ENCODE data around the gene ST7.
A peak's percentile ranks its signal among the peaks of the same experiment; 100 is the strongest.
"Not testable (repeated sequence)": the region's sequence is repeated elsewhere in the genome, so short reads cannot be mapped to it uniquely, and the experiment has no call there.

The ST7 gene

GRCh38 chr7:117227091-117227490 lies 273.8 kb downstream of the ST7 start:
- no peak for DNase-seq (ENCODE audit: low spot score)

- DNase-seq (ENCODE audit: low spot score) = no peak
These were observed 276.0 kb downstream of the ST7 start for GRCh38 chr7:117229350-117229749.

DNA sequence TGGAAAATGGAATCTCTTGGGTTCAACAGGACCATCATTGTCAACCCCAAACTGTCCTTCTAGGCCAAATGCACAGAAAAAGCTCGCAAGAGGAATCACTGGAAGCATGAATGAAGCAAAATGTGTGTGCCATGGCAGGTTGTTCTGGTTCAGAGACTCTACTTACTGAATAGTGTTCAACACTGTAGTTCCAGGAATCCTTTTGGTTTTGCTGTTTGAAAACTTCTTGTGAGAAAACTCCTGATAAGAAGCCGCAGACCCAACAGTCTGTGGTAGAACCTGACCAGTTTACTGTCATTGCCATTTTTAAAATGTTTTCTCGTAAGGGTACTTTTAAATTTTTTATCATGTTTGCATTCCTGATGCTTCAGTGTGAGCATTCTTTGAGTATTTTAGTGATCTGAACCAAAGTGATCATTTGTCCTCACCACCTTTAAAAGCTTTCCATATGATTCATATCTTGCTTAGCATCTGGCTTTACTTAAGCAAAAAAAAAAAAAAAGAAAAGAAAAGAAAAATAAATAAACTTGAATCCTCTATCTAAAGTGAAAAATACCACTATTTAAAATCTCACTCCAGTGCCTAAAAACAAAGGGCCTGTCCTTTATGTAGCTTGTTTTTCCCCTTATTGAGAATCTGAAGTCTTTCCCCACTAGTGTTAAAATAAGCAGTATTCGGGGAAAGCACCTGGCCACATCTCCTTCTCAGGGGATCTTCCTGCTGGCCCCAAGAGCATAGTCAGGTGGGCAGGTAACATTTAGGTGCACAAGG lies 277.2 kb downstream of the ST7 start:
- no peak for DNase-seq (ENCODE audit: low spot score)

- DNase-seq (ENCODE audit: low spot score) = no peak
These were observed 277.7 kb downstream of the ST7 start for GRCh38 chr7:117231047-117231359.

- no peak for DNase-seq (ENCODE audit: low spot score)
These were observed 284.3 kb downstream of the ST7 start for GRCh38 chr7:117237646-117238045.

GRCh38 chr7:117238472-117238871 lies 285.2 kb downstream of the ST7 start:
- DNase-seq (ENCODE audit: low spot score) = no peak

- no peak for DNase-seq (ENCODE audit: low spot score)
These were observed 285.6 kb downstream of the ST7 start for GRCh38 chr7:117238937-117239336.

- no peak for DNase-seq (ENCODE audit: low spot score)
These were observed 287.8 kb downstream of the ST7 start for GRCh38 chr7:117241088-117241487.

DNA sequence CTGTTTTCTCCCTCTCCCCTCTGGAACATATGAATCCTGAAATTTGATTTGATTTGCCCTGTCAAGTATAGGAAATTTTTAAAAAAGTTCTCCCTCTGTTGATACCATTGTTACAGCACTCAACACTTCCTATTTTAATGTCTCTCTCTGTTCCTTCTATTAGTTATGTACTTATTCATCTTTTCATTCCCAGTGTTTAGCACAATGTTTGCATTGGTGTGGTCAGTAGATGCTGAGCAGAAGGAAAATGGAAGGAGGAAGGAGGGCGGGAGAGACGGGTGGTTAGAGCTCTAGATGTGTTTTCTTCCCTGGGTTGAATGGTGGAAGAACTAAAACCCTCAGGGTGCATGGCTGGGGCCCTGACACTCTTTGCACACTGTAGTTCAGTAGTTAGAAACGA lies 290.1 kb downstream of the ST7 start:
- no peak for DNase-seq (ENCODE audit: low spot score)

DNA sequence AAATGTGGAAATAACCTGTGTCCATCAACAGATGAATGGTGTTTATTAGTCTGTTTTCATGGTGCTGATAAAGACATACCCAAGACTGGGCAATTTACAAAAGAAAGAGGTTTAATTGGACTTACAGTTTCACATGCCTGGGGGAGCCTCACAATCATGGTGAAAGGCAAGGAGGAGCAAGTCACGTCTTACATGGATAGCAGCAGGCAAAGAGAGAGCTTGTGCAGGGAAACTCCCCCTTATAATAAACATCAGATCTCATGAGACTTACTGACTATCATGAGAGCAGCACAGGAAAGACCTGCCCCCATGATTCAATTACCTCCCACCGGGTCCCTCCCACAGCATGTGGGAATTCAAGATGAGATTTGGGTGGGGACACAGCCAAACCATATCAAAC lies 292.4 kb downstream of the ST7 start:
- not testable (repeated sequence) for DNase-seq (ENCODE audit: low spot score)

- no peak for DNase-seq (ENCODE audit: low spot score)
These were observed 294.5 kb downstream of the ST7 start for GRCh38 chr7:117247809-117248208.

- DNase-seq (ENCODE audit: low spot score) = peak; percentile 9
These were observed 295.5 kb downstream of the ST7 start for GRCh38 chr7:117248829-117249228.

GRCh38 chr7:117249696-117250095 lies 296.4 kb downstream of the ST7 start:
- no peak for DNase-seq (ENCODE audit: low spot score)

GRCh38 chr7:117250245-117250644 lies 296.9 kb downstream of the ST7 start:
- no peak for DNase-seq (ENCODE audit: low spot score)

GRCh38 chr7:117250801-117251200 lies 297.5 kb downstream of the ST7 start:
- no peak for DNase-seq (ENCODE audit: low spot score)

DNA sequence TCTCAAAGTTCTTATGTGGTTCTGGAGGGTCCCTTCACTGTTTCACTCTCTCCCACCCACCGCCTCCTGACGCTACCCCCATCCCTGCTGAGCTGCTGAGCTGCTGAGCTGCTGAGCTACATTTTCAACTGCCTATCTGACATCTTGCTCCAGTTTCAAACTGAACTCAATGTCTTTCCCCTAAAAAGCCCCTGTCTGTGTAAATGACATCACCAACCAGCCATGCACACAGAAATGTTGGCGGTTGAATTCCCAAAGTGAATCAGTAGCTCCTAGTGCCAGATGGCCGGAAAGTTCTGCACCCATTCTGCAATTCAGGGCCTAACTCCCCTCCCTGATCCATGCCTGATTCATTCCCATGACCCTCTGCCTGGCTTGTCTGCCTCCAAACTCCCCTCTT lies 298.4 kb downstream of the ST7 start:
- no peak for DNase-seq (ENCODE audit: low spot score)

DNA sequence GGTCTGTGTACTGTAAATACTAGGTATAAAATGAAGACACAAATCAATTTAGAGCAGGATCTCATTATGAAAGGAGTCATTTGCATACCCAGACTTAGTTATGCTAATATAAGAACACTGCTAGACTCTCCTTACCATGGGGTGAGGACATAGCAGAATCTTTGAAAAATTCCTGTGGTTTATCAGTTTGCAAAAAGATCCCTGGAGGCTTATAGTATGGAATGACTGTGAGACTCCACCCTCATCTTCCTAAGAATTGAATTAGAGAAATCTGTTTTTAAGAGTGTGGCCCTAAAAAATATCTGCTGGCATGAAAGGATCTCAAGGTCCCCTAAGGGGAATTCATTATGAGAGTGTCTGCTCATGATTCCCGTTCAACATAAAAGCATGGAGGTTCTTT lies 306.3 kb downstream of the ST7 start:
- DNase-seq (ENCODE audit: low spot score) = no peak

DNA sequence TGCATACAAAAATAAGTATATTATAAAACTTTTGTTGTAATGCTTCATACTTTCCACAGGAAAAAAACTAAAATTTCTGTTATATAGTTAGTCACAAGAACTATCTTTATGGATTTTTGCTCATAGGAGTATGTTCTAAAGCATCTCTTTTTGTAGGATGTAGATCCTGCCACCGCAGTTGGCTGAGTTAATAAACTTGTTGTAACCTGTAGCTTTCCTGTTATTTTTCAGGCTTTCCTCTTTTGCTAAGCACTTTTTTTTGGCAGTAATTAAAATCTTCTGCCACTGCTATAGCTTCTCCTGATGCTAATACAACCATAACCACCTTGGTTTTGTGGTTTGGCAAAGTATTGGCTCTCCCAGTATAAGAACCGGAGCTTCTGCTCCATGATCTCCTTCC lies 309.2 kb downstream of the ST7 start:
- DNase-seq (ENCODE audit: low spot score) = no peak

GRCh38 chr7:117264716-117265115 lies 311.4 kb downstream of the ST7 start:
- DNase-seq (ENCODE audit: low spot score) = no peak

GRCh38 chr7:117269417-117269816 lies 316.1 kb downstream of the ST7 start:
- no peak for DNase-seq (ENCODE audit: low spot score)

GRCh38 chr7:117269886-117270285 lies 316.6 kb downstream of the ST7 start:
- no peak for DNase-seq (ENCODE audit: low spot score)

GRCh38 chr7:117270371-117270770 lies 317.1 kb downstream of the ST7 start:
- no peak for DNase-seq (ENCODE audit: low spot score)

GRCh38 chr7:117271566-117271965 lies 318.3 kb downstream of the ST7 start:
- DNase-seq (ENCODE audit: low spot score) = no peak

DNA sequence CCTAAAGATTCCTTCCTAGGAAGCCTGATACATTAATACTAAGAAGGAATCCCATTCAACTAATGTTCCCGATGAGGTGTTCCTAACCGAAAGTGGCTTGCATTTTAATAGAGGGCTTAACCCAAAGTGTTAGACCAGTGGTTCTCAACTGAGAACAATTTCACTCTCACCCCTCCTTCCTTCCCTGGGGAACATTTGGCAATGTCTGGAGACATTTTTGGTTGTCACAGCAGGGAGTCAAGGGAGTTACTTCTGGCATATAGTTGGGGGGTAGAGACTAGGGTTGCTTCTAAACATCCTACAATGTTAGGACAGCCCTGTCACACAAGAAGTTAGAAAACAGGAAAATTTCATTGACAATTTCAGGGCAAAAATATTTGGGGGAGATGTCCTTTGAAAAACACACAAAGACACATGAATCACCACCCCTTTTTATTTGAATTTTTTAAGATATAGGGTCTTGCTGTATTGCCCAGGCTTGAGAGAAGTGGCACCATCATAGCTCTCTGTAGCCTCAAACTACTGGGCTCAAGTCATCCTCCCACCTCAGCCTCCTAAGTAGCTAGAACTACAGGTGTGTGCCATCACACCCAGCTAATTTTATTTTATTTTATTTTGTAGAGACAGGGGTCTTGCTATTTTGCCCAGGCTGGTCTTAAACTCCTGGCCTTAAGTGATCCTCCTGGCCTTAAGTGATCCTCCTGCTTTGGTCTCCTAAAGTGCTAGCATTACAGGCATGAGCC lies 318.9 kb downstream of the ST7 start:
- no peak for DNase-seq (ENCODE audit: low spot score)
